Gastroesophageal sphincter (tissue), 3 donors: ENCODE data around the gene ALKBH3.
A peak's percentile ranks its signal among the peaks of the same experiment; 100 is the strongest.

Experiments
- CTCF ChIP-seq, 4 experiments: fragments of 200-600 bp in 2 of 4; fragments of 450-650 bp in 2 of 4; sonication (generic) in 1 of 4; IDR thresholded peaks; one replicate each; pipeline ENCODE4 v1.5.1; 2017 to 2019; ENCODE audit warnings: antibody characterized with exemption in 4 of 4, mild to moderate bottlenecking in 2 of 4, moderate library complexity in 2 of 4
- POLR2AphosphoS5 ChIP-seq: sonication (generic); formaldehyde crosslinking; IDR thresholded peaks from one replicate; pipeline ENCODE4 v1.6.1; 2017; ENCODE audit warnings: antibody characterized with exemption

- TF ChIP-seq CTCF (IDR thresholded peaks at IDR 0.05) (no peak), POLR2AphosphoS5 (peak; percentile 54)
These were observed 62.8 kb downstream of the ALKBH3 start for GRCh38 chr11:43943372-43943930.
